Measurements from ENCODE around the gene LRP8. TPM values are rescaled to one million over a fixed set of nuclear protein-coding genes. Genes with fewer than 3 reads are reported as not detected.

LRP8 gene
- total RNA-seq, 2 donors from 2014 or later: 87.8 to 194 TPM

- Mint-ChIP-seq H3K27ac (peak overlapping the region; percentile 28 to 86), H3K4me1 (ENCODE audit: low read depth in 2 of 2) (peaks cover 10 to 13% of the 10 kb centered on the region in 2 donors), H3K27me3 (no peaks in the 10 kb centered on the region), H3K36me3 (no peaks in the 10 kb centered on the region), H3K4me3 (peak overlapping the region; percentile 62), H3K9me3 (no peaks in the 10 kb centered on the region)
- no peak for DNase-seq (ENCODE audit: low spot score)
- ATAC-seq: peak; percentile 72 to 85
Observed at GRCh38 chr1:53367503-53368313, 39.8 kb upstream of the LRP8 start.

GRCh38 chr1:53366901-53367502, 39.1 kb upstream of the LRP8 start:
- no peak for DNase-seq (ENCODE audit: low spot score)
- Mint-ChIP-seq H3K27me3 (no peaks in the 10 kb centered on the region), H3K36me3 (no peaks in the 10 kb centered on the region), H3K27ac (no peak overlapping the region), H3K4me3 (no peak overlapping the region), H3K9me3 (no peaks in the 10 kb centered on the region), H3K4me1 (ENCODE audit: low read depth in 2 of 2) (peaks cover 10 to 13% of the 10 kb centered on the region in 2 donors)
- ATAC-seq: no peak

GRCh38 chr1:53365437-53366063, 37.7 kb upstream of the LRP8 start:
- Mint-ChIP-seq H3K4me1 (ENCODE audit: low read depth in 2 of 2) (peaks cover 10 to 13% of the 10 kb centered on the region in 2 donors), H3K4me3 (no peak overlapping the region), H3K36me3 (no peaks in the 10 kb centered on the region), H3K27me3 (no peaks in the 10 kb centered on the region), H3K9me3 (no peaks in the 10 kb centered on the region), H3K27ac (no peak overlapping the region)
- ATAC-seq (no peak), DNase-seq (ENCODE audit: low spot score) (no peak)

GRCh38 chr1:53362851-53363642, 35.2 kb upstream of the LRP8 start:
- no peaks in the 10 kb centered on the region for H3K9me3 Mint-ChIP-seq
- DNase-seq (ENCODE audit: low spot score) (no peak), ATAC-seq (peak in 1 of 2 donors; percentile 11)
- H3K36me3 Mint-ChIP-seq: no peaks in the 10 kb centered on the region
- H3K27ac Mint-ChIP-seq: no peak overlapping the region
- peaks cover 6% of the 10 kb centered on the region in 2 donors for H3K4me1 Mint-ChIP-seq (ENCODE audit: low read depth in 2 of 2)
- no peak overlapping the region for H3K4me3 Mint-ChIP-seq
- H3K27me3 Mint-ChIP-seq: peaks cover 0 to 12% of the 10 kb centered on the region in 2 donors

- H3K27ac Mint-ChIP-seq: no peak overlapping the region
Observed at GRCh38 chr1:53362270-53362669, 34.4 kb upstream of the LRP8 start.

GRCh38 chr1:53361541-53361961, 33.7 kb upstream of the LRP8 start:
- peaks cover 8% of the 10 kb centered on the region for H3K36me3 Mint-ChIP-seq
- no peak for DNase-seq (ENCODE audit: low spot score)
- H3K4me3 Mint-ChIP-seq: no peak overlapping the region
- H3K27me3 Mint-ChIP-seq: peaks cover 2 to 19% of the 10 kb centered on the region in 2 donors
- H3K9me3 Mint-ChIP-seq: peaks cover 3% of the 10 kb centered on the region
- no peaks in the 10 kb centered on the region for H3K4me1 Mint-ChIP-seq (ENCODE audit: low read depth in 2 of 2)
- no peak overlapping the region for H3K27ac Mint-ChIP-seq
- no peak for ATAC-seq

More at GRCh38 chr1:53362270-53362669, 34.4 kb upstream of the LRP8 start:
- H3K4me1 Mint-ChIP-seq (ENCODE audit: low read depth in 2 of 2): no peaks in the 10 kb centered on the region
- H3K9me3 Mint-ChIP-seq: no peaks in the 10 kb centered on the region
- ATAC-seq (no peak), DNase-seq (ENCODE audit: low spot score) (no peak)
- H3K4me3 Mint-ChIP-seq: no peak overlapping the region
- H3K27me3 Mint-ChIP-seq: peaks cover 0 to 13% of the 10 kb centered on the region in 2 donors
- H3K36me3 Mint-ChIP-seq: peaks cover under 1% of the 10 kb centered on the region

- H3K4me1 Mint-ChIP-seq (ENCODE audit: low read depth in 2 of 2): peaks cover 0 to 3% of the 10 kb centered on the region in 2 donors
- H3K4me3 Mint-ChIP-seq: no peak overlapping the region
- ATAC-seq (no peak), DNase-seq (ENCODE audit: low spot score) (no peak)
- peaks cover 8% of the 10 kb centered on the region for H3K36me3 Mint-ChIP-seq
- peaks cover 3% of the 10 kb centered on the region for H3K9me3 Mint-ChIP-seq
- peaks cover 2 to 19% of the 10 kb centered on the region in 2 donors for H3K27me3 Mint-ChIP-seq
- no peak overlapping the region for H3K27ac Mint-ChIP-seq
Observed at GRCh38 chr1:53359934-53360276, 32.0 kb upstream of the LRP8 start.

- no peak for ATAC-seq
- H3K4me3 Mint-ChIP-seq: no peak overlapping the region
Observed at GRCh38 chr1:53359225-53359933, 31.5 kb upstream of the LRP8 start.

GRCh38 chr1:53356637-53357036, 28.8 kb upstream of the LRP8 start:
- DNase-seq (ENCODE audit: low spot score) (no peak), ATAC-seq (no peak)
- H3K36me3 Mint-ChIP-seq: peaks cover 8% of the 10 kb centered on the region
- H3K27ac Mint-ChIP-seq: no peak overlapping the region
- peaks cover 3 to 10% of the 10 kb centered on the region in 2 donors for H3K4me1 Mint-ChIP-seq (ENCODE audit: low read depth in 2 of 2)
- H3K9me3 Mint-ChIP-seq: peaks cover 3% of the 10 kb centered on the region
- H3K4me3 Mint-ChIP-seq: no peak overlapping the region
- H3K27me3 Mint-ChIP-seq: peaks cover 2 to 19% of the 10 kb centered on the region in 2 donors

More at GRCh38 chr1:53359225-53359933, 31.5 kb upstream of the LRP8 start:
- Mint-ChIP-seq H3K9me3 (peaks cover 3% of the 10 kb centered on the region), H3K4me1 (ENCODE audit: low read depth in 2 of 2) (peaks cover 1 to 3% of the 10 kb centered on the region in 2 donors), H3K27ac (no peak overlapping the region), H3K36me3 (peaks cover 8% of the 10 kb centered on the region), H3K27me3 (peaks cover 2 to 19% of the 10 kb centered on the region in 2 donors)
- DNase-seq (ENCODE audit: low spot score): no peak

GRCh38 chr1:53354119-53354518, 26.2 kb upstream of the LRP8 start:
- no peak overlapping the region for H3K4me3 Mint-ChIP-seq

GRCh38 chr1:53352561-53352960, 24.7 kb upstream of the LRP8 start:
- Mint-ChIP-seq H3K27me3 (peaks cover 2 to 7% of the 10 kb centered on the region in 2 donors), H3K27ac (no peak overlapping the region), H3K36me3 (peaks cover 8% of the 10 kb centered on the region), H3K9me3 (peaks cover 3% of the 10 kb centered on the region), H3K4me3 (no peak overlapping the region), H3K4me1 (ENCODE audit: low read depth in 2 of 2) (peaks cover 3 to 10% of the 10 kb centered on the region in 2 donors)
- no peak for DNase-seq (ENCODE audit: low spot score)
- no peak for ATAC-seq

More at GRCh38 chr1:53354119-53354518, 26.2 kb upstream of the LRP8 start:
- Mint-ChIP-seq H3K27me3 (peaks cover 2 to 7% of the 10 kb centered on the region in 2 donors), H3K36me3 (peaks cover 8% of the 10 kb centered on the region), H3K27ac (no peak overlapping the region), H3K4me1 (ENCODE audit: low read depth in 2 of 2) (peaks cover 3 to 10% of the 10 kb centered on the region in 2 donors), H3K9me3 (peaks cover 3% of the 10 kb centered on the region)
- no peak for DNase-seq (ENCODE audit: low spot score)
- ATAC-seq: no peak

- H3K27ac Mint-ChIP-seq: no peak overlapping the region
- H3K27me3 Mint-ChIP-seq: no peaks in the 10 kb centered on the region
- ATAC-seq: peak in 1 of 2 donors; percentile 34
- H3K4me3 Mint-ChIP-seq: no peak overlapping the region
- H3K36me3 Mint-ChIP-seq: no peaks in the 10 kb centered on the region
- H3K9me3 Mint-ChIP-seq: no peaks in the 10 kb centered on the region
- H3K4me1 Mint-ChIP-seq (ENCODE audit: low read depth in 2 of 2): peaks cover 3 to 10% of the 10 kb centered on the region in 2 donors
- DNase-seq (ENCODE audit: low spot score): no peak
Observed at GRCh38 chr1:53350853-53351767, 23.2 kb upstream of the LRP8 start.

Measured in natural killer cell treated with Interleukin-12 subunit alpha and Interleukin-12 subunit beta and Interleukin-15 and Interleukin-18, amount 100 ng/mL, for 72 hours (primary cell).